ENCODE data around the gene BMERB1. TPM values are rescaled to one million over a fixed set of nuclear protein-coding genes. Genes with fewer than 3 reads are reported as not detected.
"Not testable (repeated sequence)": the region's sequence is repeated elsewhere in the genome, so short reads cannot be mapped to it uniquely, and the experiment has no call there.

The BMERB1 gene
- total RNA-seq, 1 donor from 2014 or later = 17.4 TPM

DNA sequence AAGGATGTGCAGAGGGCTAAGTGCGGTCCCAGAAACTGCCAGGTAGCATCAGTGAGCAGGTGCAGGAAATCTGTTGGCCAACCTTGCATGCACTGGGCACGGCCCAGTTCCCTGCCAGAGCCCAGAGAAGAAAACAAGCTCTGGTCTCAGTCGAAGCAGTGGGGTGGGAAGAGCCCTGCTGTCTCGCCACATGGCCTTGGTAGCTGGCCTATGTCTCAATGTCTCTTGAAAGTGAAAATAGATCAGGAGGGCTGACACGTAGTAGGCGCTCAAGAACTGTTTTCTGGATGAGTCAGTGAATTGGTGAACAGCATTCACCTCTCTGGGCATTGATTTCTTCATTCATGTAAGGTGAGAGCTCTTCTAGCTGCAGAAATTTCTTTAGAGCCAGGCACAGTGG, 118.1 kb downstream of the BMERB1 start:
- no peaks in the 10 kb centered on the region for H3K9me3 Mint-ChIP-seq
- no peak overlapping the region for H3K27ac Mint-ChIP-seq
- H3K27me3 Mint-ChIP-seq (ENCODE audit: insufficient read depth) = no peaks in the 10 kb centered on the region
- no peak for DNase-seq (ENCODE audit: low spot score)
- intact Hi-C loops (cut with micrococcal nuclease) = no loop called here
- peaks cover 37% of the 10 kb centered on the region for H3K4me1 Mint-ChIP-seq (ENCODE audit: low read depth)
- H3K36me3 Mint-ChIP-seq (ENCODE audit: low read depth) = peaks cover 3% of the 10 kb centered on the region
- no peak overlapping the region for H3K4me3 Mint-ChIP-seq

- Mint-ChIP-seq H3K4me1 (ENCODE audit: low read depth) (peaks cover 34% of the 10 kb centered on the region), H3K27ac (no peak overlapping the region), H3K9me3 (no peaks in the 10 kb centered on the region), H3K36me3 (ENCODE audit: low read depth) (peaks cover 3% of the 10 kb centered on the region), H3K4me3 (no peak overlapping the region), H3K27me3 (ENCODE audit: insufficient read depth) (no peaks in the 10 kb centered on the region)
- intact Hi-C loops (cut with micrococcal nuclease) = no loop called here
- DNase-seq (ENCODE audit: low spot score) = no peak
These were observed 119.1 kb downstream of the BMERB1 start for GRCh38 chr16:15553313-15554088.

DNA sequence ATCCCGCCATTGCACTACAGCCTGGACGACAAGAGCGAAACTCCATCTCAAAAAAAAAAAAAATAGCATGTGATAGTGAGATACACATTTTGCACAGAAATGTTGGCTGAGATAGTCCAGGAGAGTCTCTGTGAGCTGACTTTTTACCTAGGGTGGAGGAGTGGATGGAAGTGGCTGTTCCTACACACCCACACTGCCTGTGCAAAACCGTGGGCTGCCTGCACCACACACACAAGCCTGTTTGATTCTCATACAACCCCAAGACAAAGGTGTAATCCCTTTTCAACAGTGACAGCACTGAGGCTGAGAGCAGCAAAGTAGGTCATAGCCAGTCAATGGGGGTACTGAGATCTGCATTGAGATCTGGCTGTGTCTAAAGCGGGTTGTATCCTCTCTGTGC, 121.7 kb downstream of the BMERB1 start:
- no peaks in the 10 kb centered on the region for H3K27me3 Mint-ChIP-seq (ENCODE audit: insufficient read depth)
- no peaks in the 10 kb centered on the region for H3K9me3 Mint-ChIP-seq
- no peak for DNase-seq (ENCODE audit: low spot score)
- H3K36me3 Mint-ChIP-seq (ENCODE audit: low read depth) = peaks cover 2% of the 10 kb centered on the region
- intact Hi-C loops (cut with micrococcal nuclease) = loop anchor here (1.0 to 2.0 kb wide), 2 partner anchors 35 to 129 kb away; no protein-coding TSS in a partner anchor
- no peak overlapping the region for H3K4me3 Mint-ChIP-seq
- peak overlapping the region; percentile 23 for H3K27ac Mint-ChIP-seq
- H3K4me1 Mint-ChIP-seq (ENCODE audit: low read depth) = peaks cover 31% of the 10 kb centered on the region

GRCh38 chr16:15557258-15557657, 122.9 kb downstream of the BMERB1 start:
- peaks cover 22% of the 10 kb centered on the region for H3K4me1 Mint-ChIP-seq (ENCODE audit: low read depth)
- H3K9me3 Mint-ChIP-seq = no peaks in the 10 kb centered on the region
- no peaks in the 10 kb centered on the region for H3K27me3 Mint-ChIP-seq (ENCODE audit: insufficient read depth)
- H3K27ac Mint-ChIP-seq = no peak overlapping the region
- H3K4me3 Mint-ChIP-seq = no peak overlapping the region
- DNase-seq (ENCODE audit: low spot score) = no peak
- intact Hi-C loops (cut with micrococcal nuclease) = loop anchor here (2.0 kb wide), 1 partner anchor 130 kb away; no protein-coding TSS in a partner anchor
- H3K36me3 Mint-ChIP-seq (ENCODE audit: low read depth) = no peaks in the 10 kb centered on the region

- intact Hi-C loops (cut with micrococcal nuclease) = no loop called here
- Mint-ChIP-seq H3K9me3 (peaks cover 4% of the 10 kb centered on the region), H3K27ac (no peak overlapping the region), H3K4me3 (no peak overlapping the region), H3K4me1 (ENCODE audit: low read depth) (peaks cover 13% of the 10 kb centered on the region), H3K36me3 (ENCODE audit: low read depth) (peaks cover 3% of the 10 kb centered on the region), H3K27me3 (ENCODE audit: insufficient read depth) (no peaks in the 10 kb centered on the region)
- DNase-seq (ENCODE audit: low spot score) = no peak
These were observed 124.8 kb downstream of the BMERB1 start for GRCh38 chr16:15559176-15559575.

GRCh38 chr16:15564604-15565339, 130.4 kb downstream of the BMERB1 start:
- DNase-seq (ENCODE audit: low spot score) = no peak
- H3K9me3 Mint-ChIP-seq = peaks cover 4% of the 10 kb centered on the region
- H3K36me3 Mint-ChIP-seq (ENCODE audit: low read depth) = peaks cover 7% of the 10 kb centered on the region
- peaks cover 8% of the 10 kb centered on the region for H3K4me1 Mint-ChIP-seq (ENCODE audit: low read depth)
- no peaks in the 10 kb centered on the region for H3K27me3 Mint-ChIP-seq (ENCODE audit: insufficient read depth)
- intact Hi-C loops (cut with micrococcal nuclease) = no loop called here
- H3K4me3 Mint-ChIP-seq = no peak overlapping the region
- no peak overlapping the region for H3K27ac Mint-ChIP-seq

GRCh38 chr16:15566095-15566494, 131.7 kb downstream of the BMERB1 start:
- H3K9me3 Mint-ChIP-seq = peaks cover 4% of the 10 kb centered on the region
- intact Hi-C loops (cut with micrococcal nuclease) = no loop called here
- H3K27me3 Mint-ChIP-seq (ENCODE audit: insufficient read depth) = no peaks in the 10 kb centered on the region
- peaks cover 8% of the 10 kb centered on the region for H3K4me1 Mint-ChIP-seq (ENCODE audit: low read depth)
- H3K27ac Mint-ChIP-seq = no peak overlapping the region
- no peak overlapping the region for H3K4me3 Mint-ChIP-seq
- H3K36me3 Mint-ChIP-seq (ENCODE audit: low read depth) = peaks cover 7% of the 10 kb centered on the region
- no peak for DNase-seq (ENCODE audit: low spot score)

DNA sequence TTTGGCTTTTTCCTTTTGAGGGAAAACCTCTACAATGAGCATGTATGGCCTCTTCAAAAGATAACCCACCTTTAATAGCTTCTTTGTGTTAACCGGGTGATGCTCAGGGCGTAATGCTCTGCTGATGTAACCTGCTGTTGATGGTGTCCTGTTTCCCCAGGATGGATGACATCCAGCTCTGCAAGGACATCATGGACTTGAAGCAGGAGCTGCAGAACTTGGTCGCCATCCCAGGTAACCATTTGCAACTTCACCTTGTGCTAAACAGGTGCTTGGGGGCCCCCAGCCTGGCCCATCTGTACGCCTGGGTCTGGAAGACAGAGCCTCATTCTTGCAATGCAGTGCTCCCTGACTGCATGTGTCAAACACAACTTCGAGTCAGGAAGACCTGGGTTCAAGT, 133.4 kb downstream of the BMERB1 start:
- Mint-ChIP-seq H3K36me3 (ENCODE audit: low read depth) (peaks cover 16% of the 10 kb centered on the region), H3K4me1 (ENCODE audit: low read depth) (peaks cover 21% of the 10 kb centered on the region), H3K9me3 (peaks cover 12% of the 10 kb centered on the region), H3K4me3 (no peak overlapping the region), H3K27me3 (ENCODE audit: insufficient read depth) (no peaks in the 10 kb centered on the region), H3K27ac (no peak overlapping the region)
- intact Hi-C loops (cut with micrococcal nuclease) = no loop called here
- DNase-seq (ENCODE audit: low spot score) = no peak

DNA sequence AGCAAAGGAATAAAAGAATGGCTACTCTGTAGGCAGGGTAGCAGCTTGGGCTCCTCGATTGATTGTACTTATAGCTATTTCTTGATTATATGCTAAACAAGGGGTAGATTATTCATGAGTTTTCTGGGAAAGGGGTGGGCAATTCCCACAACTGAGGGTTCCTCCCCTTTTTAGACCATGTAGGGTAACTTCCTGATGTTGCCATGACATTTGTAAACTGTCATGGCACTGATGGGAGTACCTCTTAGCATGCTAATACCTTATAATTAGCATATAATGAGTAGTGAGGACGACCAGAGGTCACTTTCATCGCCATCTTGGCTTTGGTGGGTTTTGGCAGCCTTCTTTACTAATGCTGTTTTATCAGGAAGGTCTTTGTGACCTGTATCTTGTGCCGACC, 136.3 kb downstream of the BMERB1 start:
- intact Hi-C loops (cut with micrococcal nuclease); H3K27me3 Mint-ChIP-seq (ENCODE audit: insufficient read depth); H3K4me3 Mint-ChIP-seq; H3K27ac Mint-ChIP-seq; DNase-seq (ENCODE audit: low spot score): not testable (repeated sequence)
- Mint-ChIP-seq H3K9me3 (peaks cover 19% of the 10 kb centered on the region), H3K4me1 (ENCODE audit: low read depth) (peaks cover 27% of the 10 kb centered on the region), H3K36me3 (ENCODE audit: low read depth) (peaks cover 17% of the 10 kb centered on the region)

- Mint-ChIP-seq H3K36me3 (ENCODE audit: low read depth) (peaks cover 17% of the 10 kb centered on the region), H3K9me3 (peaks cover 23% of the 10 kb centered on the region), H3K27me3 (ENCODE audit: insufficient read depth) (no peaks in the 10 kb centered on the region), H3K4me1 (ENCODE audit: low read depth) (peaks cover 27% of the 10 kb centered on the region), H3K27ac (peak overlapping the region; percentile 49), H3K4me3 (no peak overlapping the region)
- intact Hi-C loops (cut with micrococcal nuclease) = no loop called here
- no peak for DNase-seq (ENCODE audit: low spot score)
These were observed 137.2 kb downstream of the BMERB1 start for GRCh38 chr16:15571557-15571956.

DNA sequence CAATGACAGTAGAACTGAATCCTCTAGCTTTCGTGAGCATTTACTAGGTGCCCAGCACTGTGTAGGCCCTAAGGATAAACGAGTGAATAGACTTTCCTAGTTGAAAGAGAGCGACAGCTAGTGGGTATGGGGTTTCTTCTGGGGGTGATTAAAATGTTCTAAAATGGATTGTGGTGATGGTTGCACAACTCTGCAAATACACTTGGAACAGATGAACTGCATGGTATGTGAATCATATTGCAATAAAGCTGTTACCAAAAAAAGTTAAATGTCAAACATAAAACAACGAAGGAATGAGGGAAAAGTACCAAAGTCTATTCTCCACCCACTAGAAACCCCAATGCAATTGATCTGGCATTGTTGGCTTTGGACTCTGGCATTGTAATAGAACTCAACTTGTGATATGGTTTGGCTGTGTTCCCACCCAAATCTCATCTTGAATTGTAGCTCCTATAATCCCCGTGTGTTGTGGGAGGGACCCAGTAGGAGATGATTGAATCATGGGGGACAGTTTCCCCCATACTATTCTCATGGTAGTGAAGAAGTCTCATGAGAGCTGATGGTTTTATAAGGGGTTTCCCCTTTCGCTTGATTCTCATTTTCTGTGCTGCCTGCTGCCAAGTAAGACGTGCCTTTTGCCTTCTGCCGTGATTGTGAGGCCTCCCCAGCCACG, 138.1 kb downstream of the BMERB1 start:
- DNase-seq (ENCODE audit: low spot score) = no peak
- Mint-ChIP-seq H3K4me1 (ENCODE audit: low read depth) (peaks cover 27% of the 10 kb centered on the region), H3K4me3 (no peak overlapping the region), H3K9me3 (peaks cover 26% of the 10 kb centered on the region), H3K27me3 (ENCODE audit: insufficient read depth) (no peaks in the 10 kb centered on the region), H3K36me3 (ENCODE audit: low read depth) (peaks cover 17% of the 10 kb centered on the region), H3K27ac (peak overlapping the region; percentile 69)
- intact Hi-C loops (cut with micrococcal nuclease) = loop anchor here (1.0 to 2.0 kb wide), 3 partner anchors 19 to 84 kb away; no protein-coding TSS in a partner anchor

- intact Hi-C loops (cut with micrococcal nuclease) = loop anchor here (2.0 kb wide), 1 partner anchor 85 kb away; no protein-coding TSS in a partner anchor
- H3K27me3 Mint-ChIP-seq (ENCODE audit: insufficient read depth) = no peaks in the 10 kb centered on the region
- DNase-seq (ENCODE audit: low spot score) = no peak
- peak overlapping the region; percentile 69 for H3K27ac Mint-ChIP-seq
- H3K4me3 Mint-ChIP-seq = no peak overlapping the region
- H3K36me3 Mint-ChIP-seq (ENCODE audit: low read depth) = peaks cover 17% of the 10 kb centered on the region
- H3K4me1 Mint-ChIP-seq (ENCODE audit: low read depth) = peaks cover 27% of the 10 kb centered on the region
- peaks cover 26% of the 10 kb centered on the region for H3K9me3 Mint-ChIP-seq
These were observed 139.0 kb downstream of the BMERB1 start for GRCh38 chr16:15573274-15573895.
